Epithelial cell of proximal tubule (primary cell): ENCODE measurements around the gene ANO4. TPM values are rescaled to one million over a fixed set of nuclear protein-coding genes. Genes with fewer than 3 reads are reported as not detected.

Experiments used
- DNase-seq: peaks from one replicate; pipeline ENCODE4 v3.0.0-alpha.2; 2011; ENCODE audit warnings: low read depth
- H3K4me3 ChIP-seq: 2 replicates; pipeline ENCODE4 v1.5.1; 2011; ENCODE audit warnings: low read depth, mild to moderate bottlenecking, low read length
- total RNA-seq: library from RNA; depleted of rRNA; stranded (reverse); fragments of >200 nt; gene quantifications from 2 replicates; pipeline ENCODE4 v1.2.3, GENCODE V29; 2015
- TF ChIP-seq, protein P1 (sequence below): conservative IDR thresholded peaks from 2 replicates; pipeline ENCODE4 v1.5.1; 2012; ENCODE audit warnings: low read depth, mild to moderate bottlenecking, low read length

Gene ANO4
- total RNA-seq, 1 donor from 2014 or later, result 0.86 TPM

GRCh38 chr12:101064721-101065120 is 270.1 kb downstream of the ANO4 start:
- H3K4me3 ChIP-seq, result no peak overlapping the region
- TF ChIP-seq, protein P1, sequence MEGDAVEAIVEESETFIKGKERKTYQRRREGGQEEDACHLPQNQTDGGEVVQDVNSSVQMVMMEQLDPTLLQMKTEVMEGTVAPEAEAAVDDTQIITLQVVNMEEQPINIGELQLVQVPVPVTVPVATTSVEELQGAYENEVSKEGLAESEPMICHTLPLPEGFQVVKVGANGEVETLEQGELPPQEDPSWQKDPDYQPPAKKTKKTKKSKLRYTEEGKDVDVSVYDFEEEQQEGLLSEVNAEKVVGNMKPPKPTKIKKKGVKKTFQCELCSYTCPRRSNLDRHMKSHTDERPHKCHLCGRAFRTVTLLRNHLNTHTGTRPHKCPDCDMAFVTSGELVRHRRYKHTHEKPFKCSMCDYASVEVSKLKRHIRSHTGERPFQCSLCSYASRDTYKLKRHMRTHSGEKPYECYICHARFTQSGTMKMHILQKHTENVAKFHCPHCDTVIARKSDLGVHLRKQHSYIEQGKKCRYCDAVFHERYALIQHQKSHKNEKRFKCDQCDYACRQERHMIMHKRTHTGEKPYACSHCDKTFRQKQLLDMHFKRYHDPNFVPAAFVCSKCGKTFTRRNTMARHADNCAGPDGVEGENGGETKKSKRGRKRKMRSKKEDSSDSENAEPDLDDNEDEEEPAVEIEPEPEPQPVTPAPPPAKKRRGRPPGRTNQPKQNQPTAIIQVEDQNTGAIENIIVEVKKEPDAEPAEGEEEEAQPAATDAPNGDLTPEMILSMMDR, result no peak
- no peak for DNase-seq

DNA sequence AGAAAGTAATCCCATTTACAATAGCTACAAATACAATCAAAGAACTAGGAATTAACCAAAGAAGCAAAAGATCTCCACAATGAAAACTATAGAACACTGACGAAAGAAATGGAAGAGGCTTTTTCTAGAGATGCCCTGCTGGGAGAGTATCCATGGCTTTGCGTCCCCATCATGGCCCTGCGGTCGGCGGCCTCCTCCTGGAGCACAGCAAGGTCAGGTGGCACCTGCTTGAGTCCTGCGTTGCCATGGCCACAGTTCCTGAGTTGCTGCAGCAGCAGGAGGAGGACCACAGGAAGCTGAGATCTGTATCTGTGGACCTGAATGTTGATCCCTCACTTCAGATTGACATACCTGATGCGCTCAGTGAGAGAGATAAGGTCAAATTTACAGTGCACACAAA is 271.9 kb downstream of the ANO4 start:
- H3K4me3 ChIP-seq, result no peak overlapping the region
- no peak for DNase-seq
- TF ChIP-seq, protein P1, result no peak

DNA sequence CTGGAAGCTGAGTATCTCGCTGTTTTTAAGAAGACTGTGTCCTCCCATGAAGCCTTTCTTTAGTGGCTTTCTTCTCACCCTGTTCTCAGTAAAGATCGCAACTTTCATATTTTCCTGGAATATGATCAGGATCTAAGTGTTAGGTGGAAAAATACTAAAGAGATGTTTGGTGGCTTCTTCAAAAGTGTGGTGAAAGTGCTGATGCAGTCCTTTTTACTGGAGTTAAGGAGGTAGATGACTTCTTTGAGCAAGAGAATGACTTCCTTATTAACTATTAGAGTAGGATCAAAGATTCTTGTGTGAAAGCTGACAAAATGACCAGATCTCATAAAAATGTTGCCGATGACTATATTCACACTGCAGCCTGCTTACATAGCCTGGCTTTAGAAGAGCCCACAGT is 273.8 kb downstream of the ANO4 start:
- DNase-seq, result no peak
- no peak overlapping the region for H3K4me3 ChIP-seq
- TF ChIP-seq, protein P1, result no peak

DNA sequence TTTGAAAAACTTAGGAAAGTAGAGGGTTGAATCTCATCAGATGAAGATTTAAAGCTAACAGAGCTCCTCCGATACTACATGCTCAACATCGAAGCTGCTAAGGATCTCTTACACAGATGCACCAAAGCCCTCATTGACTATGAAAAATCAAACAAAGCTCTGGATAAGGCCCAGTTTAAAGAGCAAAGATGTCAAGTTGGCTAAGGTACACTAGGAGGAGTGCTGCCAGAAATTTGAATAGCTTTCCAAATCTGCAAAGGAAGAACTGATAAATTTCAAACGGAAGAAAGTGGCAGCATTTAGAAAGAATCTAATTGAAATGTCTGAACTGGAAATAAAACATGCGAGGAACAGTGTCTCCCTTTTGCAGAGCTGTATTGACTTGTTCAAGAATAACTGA is 274.3 kb downstream of the ANO4 start:
- DNase-seq, result no peak
- no peak overlapping the region for H3K4me3 ChIP-seq
- TF ChIP-seq, protein P1, result no peak

- TF ChIP-seq, protein P1, result no peak
- no peak for DNase-seq
- no peak overlapping the region for H3K4me3 ChIP-seq
Observed at GRCh38 chr12:101074940-101075680, 280.5 kb downstream of the ANO4 start.

DNA sequence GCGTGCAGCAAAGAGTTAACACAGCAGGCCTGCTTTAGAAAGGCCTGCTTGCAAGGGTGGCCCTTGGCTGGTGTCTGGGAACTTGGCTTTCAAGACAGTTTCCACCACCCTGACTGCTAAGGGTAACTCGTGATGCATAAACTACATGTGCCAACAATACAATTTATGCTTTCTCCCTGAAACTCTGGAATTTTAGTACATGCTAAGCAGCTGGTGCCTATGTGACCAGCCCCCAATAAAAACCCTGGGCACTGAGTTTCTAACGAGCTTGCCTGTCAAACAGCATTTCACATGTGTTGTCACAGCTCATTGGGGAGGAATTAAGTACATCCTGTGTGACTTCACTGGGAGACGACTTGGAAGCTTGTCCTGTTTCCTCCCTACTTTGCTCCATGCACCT is 282.3 kb downstream of the ANO4 start:
- TF ChIP-seq, protein P1, result no peak
- peak; percentile 41 for DNase-seq
- no peak overlapping the region for H3K4me3 ChIP-seq
